ENCODE data around the gene SLC25A17.
"Not testable (repeated sequence)": the region's sequence is repeated elsewhere in the genome, so short reads cannot be mapped to it uniquely, and the experiment has no call there.

Gene SLC25A17

DNA sequence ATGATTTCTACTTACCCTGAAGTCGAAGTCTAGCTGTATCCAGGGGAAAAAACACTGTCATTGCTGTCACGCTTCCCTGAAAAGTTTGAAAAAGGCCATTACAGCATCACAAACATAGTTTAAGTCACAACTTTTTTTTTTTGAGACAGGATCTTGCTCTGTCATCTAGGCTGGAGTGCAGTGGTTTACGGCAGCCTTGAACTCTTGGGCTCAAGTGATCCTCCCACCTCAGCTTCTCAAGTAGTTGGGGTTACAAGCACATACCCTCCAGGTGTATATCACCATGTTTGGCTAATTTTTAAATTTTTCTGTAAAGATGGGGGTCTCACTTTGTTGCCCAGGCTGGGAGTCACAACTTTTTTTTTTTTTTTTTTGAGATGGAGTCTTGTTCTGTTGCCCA, 20.1 kb downstream of the SLC25A17 start:
- TF ChIP-seq, protein P1, sequence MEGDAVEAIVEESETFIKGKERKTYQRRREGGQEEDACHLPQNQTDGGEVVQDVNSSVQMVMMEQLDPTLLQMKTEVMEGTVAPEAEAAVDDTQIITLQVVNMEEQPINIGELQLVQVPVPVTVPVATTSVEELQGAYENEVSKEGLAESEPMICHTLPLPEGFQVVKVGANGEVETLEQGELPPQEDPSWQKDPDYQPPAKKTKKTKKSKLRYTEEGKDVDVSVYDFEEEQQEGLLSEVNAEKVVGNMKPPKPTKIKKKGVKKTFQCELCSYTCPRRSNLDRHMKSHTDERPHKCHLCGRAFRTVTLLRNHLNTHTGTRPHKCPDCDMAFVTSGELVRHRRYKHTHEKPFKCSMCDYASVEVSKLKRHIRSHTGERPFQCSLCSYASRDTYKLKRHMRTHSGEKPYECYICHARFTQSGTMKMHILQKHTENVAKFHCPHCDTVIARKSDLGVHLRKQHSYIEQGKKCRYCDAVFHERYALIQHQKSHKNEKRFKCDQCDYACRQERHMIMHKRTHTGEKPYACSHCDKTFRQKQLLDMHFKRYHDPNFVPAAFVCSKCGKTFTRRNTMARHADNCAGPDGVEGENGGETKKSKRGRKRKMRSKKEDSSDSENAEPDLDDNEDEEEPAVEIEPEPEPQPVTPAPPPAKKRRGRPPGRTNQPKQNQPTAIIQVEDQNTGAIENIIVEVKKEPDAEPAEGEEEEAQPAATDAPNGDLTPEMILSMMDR (IDR thresholded peaks at IDR 0.05; ENCODE audit: low read depth, low read length) = no peak
- DNase-seq (ENCODE audit: extremely low read depth, low read depth) = no peak

DNA sequence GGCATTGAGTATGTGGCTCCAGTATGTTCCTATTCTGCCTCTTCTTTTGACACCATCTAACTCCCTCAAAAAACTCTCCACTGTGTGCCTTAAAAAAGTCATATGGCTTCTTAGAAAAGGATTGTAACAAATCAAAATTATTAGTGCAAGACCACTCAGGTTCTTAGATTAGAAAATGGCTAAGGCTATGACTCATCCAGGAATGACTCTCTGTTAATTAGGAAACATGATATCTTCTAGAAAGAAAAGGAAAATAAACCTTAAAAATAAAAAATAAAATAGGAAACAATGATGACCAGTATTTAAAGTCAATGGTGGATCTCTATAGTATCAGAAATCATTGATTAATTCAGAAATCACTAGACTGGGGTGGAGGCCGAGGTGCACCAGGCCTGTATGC, 21.7 kb downstream of the SLC25A17 start:
- TF ChIP-seq, protein P1 (IDR thresholded peaks at IDR 0.05; ENCODE audit: low read depth, low read length) = no peak
- DNase-seq (ENCODE audit: extremely low read depth, low read depth) = no peak

DNA sequence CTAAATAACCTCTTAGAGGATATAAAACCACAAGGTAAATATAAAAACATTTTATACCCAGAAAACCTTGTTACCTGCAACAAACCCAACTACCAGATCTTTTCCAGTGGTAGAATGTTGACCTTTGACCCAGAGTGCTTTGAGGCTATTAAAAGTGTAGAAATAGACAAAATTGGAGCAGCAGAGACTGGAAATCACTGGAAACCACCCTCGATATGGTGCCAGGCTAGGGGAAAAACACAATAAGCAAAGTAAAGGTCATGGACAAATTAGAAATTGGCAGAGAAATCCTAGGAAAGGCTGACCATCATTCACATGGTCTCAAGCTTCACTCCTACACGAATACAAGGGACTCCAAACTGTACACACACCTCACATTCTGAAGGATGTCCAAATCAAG, 26.7 kb downstream of the SLC25A17 start:
- TF ChIP-seq, protein P1 (IDR thresholded peaks at IDR 0.05; ENCODE audit: low read depth, low read length) = no peak
- no peak for DNase-seq (ENCODE audit: extremely low read depth, low read depth)

DNA sequence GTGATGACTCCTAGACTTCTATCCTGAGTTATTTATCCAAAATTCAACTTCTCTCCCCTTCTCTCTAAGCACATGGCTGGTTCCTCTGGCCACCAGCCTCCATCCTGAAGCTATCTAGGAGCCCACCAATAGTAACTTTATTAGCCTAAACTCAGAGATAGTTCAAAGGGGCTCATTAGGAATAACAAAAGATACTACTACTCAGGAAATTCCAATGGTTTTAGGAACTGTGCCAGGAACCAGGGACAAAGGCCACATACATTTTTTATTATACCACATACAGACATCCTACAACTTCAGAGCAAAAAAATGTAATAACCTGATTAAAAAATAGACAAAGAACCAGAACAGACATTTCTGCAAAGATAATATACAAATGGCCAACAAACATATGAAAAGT, 27.9 kb downstream of the SLC25A17 start:
- TF ChIP-seq, protein P1 (IDR thresholded peaks at IDR 0.05; ENCODE audit: low read depth, low read length) = no peak
- DNase-seq (ENCODE audit: extremely low read depth, low read depth) = no peak

DNA sequence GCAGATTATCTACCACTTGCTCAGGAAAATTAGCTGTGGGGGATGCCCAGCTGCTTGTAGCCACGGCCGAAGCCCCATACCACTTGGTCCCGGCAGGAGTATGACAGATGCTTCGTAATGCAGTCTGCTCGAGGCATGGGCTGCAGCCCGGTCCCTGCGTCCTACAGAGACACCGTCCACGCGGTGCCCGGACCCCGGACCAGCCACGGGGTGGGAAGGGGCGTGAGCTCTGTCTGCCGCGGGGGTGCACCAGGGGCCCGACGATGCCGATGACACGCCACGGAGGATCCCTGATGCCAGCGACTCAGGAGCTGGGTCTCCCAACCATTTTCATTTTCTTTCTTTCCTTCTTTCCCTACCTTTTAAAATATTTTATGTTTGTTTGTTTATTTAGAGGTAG, 30.0 kb downstream of the SLC25A17 start:
- DNase-seq (ENCODE audit: extremely low read depth, low read depth) = no peak

DNA sequence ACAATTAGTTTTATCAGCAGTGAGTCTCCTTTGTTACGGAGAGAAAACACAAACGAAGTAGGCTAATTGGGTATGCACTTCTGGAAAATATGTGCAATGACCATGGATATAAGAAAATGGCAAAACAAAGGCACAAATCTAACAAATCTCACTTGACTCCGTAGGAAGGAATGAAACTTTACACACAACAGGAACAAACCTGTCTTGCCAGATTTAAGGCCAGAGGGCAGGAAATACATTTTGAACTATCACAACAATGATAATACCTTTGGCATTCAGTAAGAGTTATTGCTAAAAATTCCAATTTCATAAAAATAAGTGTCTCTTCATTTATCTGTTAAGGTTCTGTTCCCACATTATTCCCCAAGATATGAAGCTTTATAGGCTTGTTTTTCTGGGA, 36.6 kb downstream of the SLC25A17 start:
- TF ChIP-seq, protein P1 (IDR thresholded peaks at IDR 0.05; ENCODE audit: low read depth, low read length) = no peak
- DNase-seq (ENCODE audit: extremely low read depth, low read depth) = no peak

More for the DNA sequence above, 30.0 kb downstream of the SLC25A17 start:
- TF ChIP-seq, protein P1 (IDR thresholded peaks at IDR 0.05; ENCODE audit: low read depth, low read length) = no peak

DNA sequence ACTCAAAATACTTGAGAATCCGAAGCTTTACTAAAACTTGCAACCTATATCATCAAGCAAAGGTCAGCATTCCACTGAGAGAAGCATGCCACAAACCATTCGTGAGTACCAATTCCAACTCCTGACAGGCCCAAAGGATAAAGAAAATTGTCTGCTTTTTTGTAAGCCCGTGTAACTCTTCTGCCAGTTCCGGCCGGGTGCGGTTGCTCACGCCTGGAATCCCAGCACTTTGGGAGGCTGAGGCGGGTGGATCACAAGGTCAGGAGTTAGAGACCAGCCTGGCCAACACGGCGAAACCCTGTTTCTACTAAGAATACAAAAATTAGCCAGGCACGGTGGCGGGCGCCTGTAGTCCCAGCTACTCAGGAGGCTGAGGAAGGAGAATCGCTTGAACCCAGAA, 37.4 kb downstream of the SLC25A17 start:
- not testable (repeated sequence) for DNase-seq (ENCODE audit: extremely low read depth, low read depth)

DNA sequence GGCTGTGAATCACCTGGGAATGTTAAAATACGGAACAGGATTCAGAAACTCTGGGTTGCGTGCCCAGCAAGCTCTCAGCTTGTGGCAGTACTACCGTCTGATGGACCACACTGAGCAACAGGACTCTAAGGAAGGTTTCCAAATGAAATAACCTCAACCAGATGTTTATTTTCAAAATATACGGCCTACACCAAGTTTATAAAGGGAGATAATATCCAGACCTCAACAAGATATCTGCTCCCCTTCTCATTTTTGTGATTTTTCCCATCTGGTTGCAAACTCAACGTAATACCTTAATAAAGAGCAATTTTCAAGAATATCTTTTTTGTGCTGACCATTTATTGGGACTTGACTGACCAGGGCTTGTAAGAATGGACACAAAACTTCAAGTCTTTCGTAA, 49.4 kb downstream of the SLC25A17 start:
- TF ChIP-seq, protein P1 (IDR thresholded peaks at IDR 0.05; ENCODE audit: low read depth, low read length) = no peak
- no peak for DNase-seq (ENCODE audit: extremely low read depth, low read depth)
